BJ (cell line): ENCODE results near the gene BIN2. TPM values are rescaled to one million over a fixed set of nuclear protein-coding genes. Genes with fewer than 3 reads are reported as not detected.

Experiments
- CTCF ChIA-PET: fragments of 350-600 bp; formaldehyde crosslinking; extraction: SDS; loops from one replicate; lab custom pipeline; 2021; ENCODE audit warnings: antibody characterized with exemption, inconsistent platforms; lab: Yijun Ruan, JAX
- POLR2A ChIA-PET: fragments of 300-600 bp; sonication (Branson Sonifier 250); formaldehyde crosslinking; extraction: SDS; loops from one replicate; lab custom pipeline; 2021; ENCODE audit warnings: antibody characterized with exemption; lab: Charles Lee
- DNase-seq: peaks from one replicate; pipeline ENCODE4 v3.0.0-alpha.2; 2011; ENCODE audit warnings: low read depth
- H3K27me3 ChIP-seq: 2 replicates; pipeline ENCODE4 v1.6.0; 2011; ENCODE audit warnings: low read length; ENCODE audit not compliant: control insufficient read depth, insufficient read depth
- H3K36me3 ChIP-seq: 2 replicates; pipeline ENCODE4 v1.5.1; 2011; ENCODE audit warnings: low read length; ENCODE audit not compliant: control insufficient read depth, insufficient read depth
- H3K4me3 ChIP-seq: 2 replicates; pipeline ENCODE4 v1.5.1; 2011; ENCODE audit warnings: low read depth, mild to moderate bottlenecking, control low read depth, low read length
- CTCF ChIP-seq: IDR thresholded peaks from 2 replicates; pipeline ENCODE4 v1.5.1; 2011; ENCODE audit warnings: low read depth, mild to moderate bottlenecking, control low read depth, inconsistent platforms, low read length, moderate library complexity; ENCODE audit not compliant: insufficient read depth
- polyA plus RNA-seq: library from polyadenylated mRNA; depleted of rRNA; stranded (reverse); fragments of >200 nt; gene quantifications from 2 replicates; pipeline ENCODE4 v1.2.3, GENCODE V29; 2011

BIN2 gene
- polyA plus RNA-seq, 1 experiment = not detected

- no peak for TF ChIP-seq CTCF
- ChIA-PET CTCF (interaction anchor here (0.7 kb wide), 1 partner anchor 16 kb away, joined by 3 read pairs; no protein-coding TSS in a partner anchor), POLR2A (no interaction called here)
- Histone ChIP-seq H3K36me3 (peaks cover 7% of the 10 kb centered on the region), H3K4me3 (no peak overlapping the region), H3K27me3 (no peaks in the 10 kb centered on the region)
- no peak for DNase-seq
Measured at GRCh38 chr12:51358496-51358895, 34.5 kb upstream of the BIN2 start.

GRCh38 chr12:51357374-51358047 is 33.5 kb upstream of the BIN2 start:
- Histone ChIP-seq H3K4me3 (no peak overlapping the region), H3K27me3 (no peaks in the 10 kb centered on the region), H3K36me3 (peaks cover 7% of the 10 kb centered on the region)
- no peak for TF ChIP-seq CTCF
- ChIA-PET POLR2A (no interaction called here), CTCF (no interaction called here)
- no peak for DNase-seq

GRCh38 chr12:51351913-51352532 is 28.0 kb upstream of the BIN2 start:
- DNase-seq = no peak
- ChIA-PET CTCF (interaction anchor here (0.7 to 2.3 kb wide), 9 partner anchors 9 to 530 kb away, joined by 3 to 7 read pairs (median 3); no protein-coding TSS in a partner anchor), POLR2A (no interaction called here)
- TF ChIP-seq CTCF = peak; percentile 67
- no peak overlapping the region for H3K4me3 ChIP-seq
- H3K27me3 ChIP-seq = no peaks in the 10 kb centered on the region
- no peaks in the 10 kb centered on the region; the same call in 1 of the 2 replicates for H3K36me3 ChIP-seq

GRCh38 chr12:51349026-51349425 is 25.1 kb upstream of the BIN2 start:
- no peak for TF ChIP-seq CTCF
- Histone ChIP-seq H3K4me3 (no peak overlapping the region), H3K27me3 (no peaks in the 10 kb centered on the region), H3K36me3 (no peaks in the 10 kb centered on the region)
- ChIA-PET POLR2A (no interaction called here), CTCF (interaction anchor here (1.3 to 1.6 kb wide), 2 partner anchors 78 to 362 kb away, joined by 3 read pairs; no protein-coding TSS in a partner anchor)
- peak; percentile 23 for DNase-seq

- POLR2A ChIA-PET = no interaction called here
- no peaks in the 10 kb centered on the region for H3K27me3 ChIP-seq
- CTCF ChIA-PET = interaction anchor here (1.3 to 1.6 kb wide), 2 partner anchors 77 to 361 kb away, joined by 3 read pairs; no protein-coding TSS in a partner anchor
- DNase-seq = no peak
- no peak overlapping the region for H3K4me3 ChIP-seq
- no peak for TF ChIP-seq CTCF
- H3K36me3 ChIP-seq = no peaks in the 10 kb centered on the region
Measured at GRCh38 chr12:51348116-51348515, 24.1 kb upstream of the BIN2 start.
